ENCODE measurements around the gene TMEM269.
A peak's percentile ranks its signal among the peaks of the same experiment; 100 is the strongest.

The TMEM269 gene

GRCh38 chr1:42761567-42761966 is 23.2 kb upstream of the TMEM269 start:
- no peak for TF ChIP-seq CTCF (IDR thresholded peaks at IDR 0.05)

- no peak for TF ChIP-seq CTCF (IDR thresholded peaks at IDR 0.05)
Measured at GRCh38 chr1:42762269-42762668, 22.5 kb upstream of the TMEM269 start.

- TF ChIP-seq CTCF (IDR thresholded peaks at IDR 0.05): no peak
Measured at GRCh38 chr1:42765269-42765668, 19.5 kb upstream of the TMEM269 start.

- TF ChIP-seq CTCF (IDR thresholded peaks at IDR 0.05): peak; percentile 47
Measured at GRCh38 chr1:42765832-42766740, 18.7 kb upstream of the TMEM269 start.

- no peak for TF ChIP-seq CTCF (IDR thresholded peaks at IDR 0.05)
Measured at GRCh38 chr1:42766741-42767509, 17.9 kb upstream of the TMEM269 start, which contains the start of the genes C1orf50 and P3H1. C1orf50 (plus strand) TSS chr1:42767249; CDS start chr1:42767312, 63 bp downstream. P3H1 (minus strand) TSS chr1:42767028; CDS start chr1:42766971, 57 bp downstream.

GRCh38 chr1:42767510-42768000 is 17.2 kb upstream of the TMEM269 start:
- no peak for TF ChIP-seq CTCF (IDR thresholded peaks at IDR 0.05)

GRCh38 chr1:42768172-42768571 is 16.6 kb upstream of the TMEM269 start:
- TF ChIP-seq CTCF (IDR thresholded peaks at IDR 0.05): no peak
